Panc1 (cell line): ENCODE measurements around the gene NPAS2. TPM values are rescaled to one million over a fixed set of nuclear protein-coding genes. Genes with fewer than 3 reads are reported as not detected.
A peak's percentile ranks its signal among the peaks of the same experiment; 100 is the strongest.

Experiments
- ATAC-seq: fragments of 200-7000 bp; cut with Tn5 transposase; 2 replicates; pipeline ENCODE4 v1.9.1; 2020; ENCODE audit warnings: mild to moderate bottlenecking, moderate library complexity
- BruUV-seq: library from RNA; stranded (reverse); fragments of 400-500 nt; replicated peaks from 2 replicates; lab custom pipeline; 2021; lab: Mats Ljungman, UMichigan
- CTCF ChIA-PET: fragments of 300-600 bp; sonication (Branson Sonifier 250); formaldehyde crosslinking; loops from one replicate; lab custom pipeline; 2022; ENCODE audit warnings: antibody characterized with exemption; lab: Charles Lee
- POLR2A ChIA-PET: fragments of 300-600 bp; sonication (Branson Sonifier 250); formaldehyde crosslinking; loops from one replicate; lab custom pipeline; 2022; ENCODE audit warnings: antibody characterized with exemption; lab: Charles Lee
- DNase-seq: peaks from one replicate; pipeline ENCODE4 v3.0.0-alpha.2; 2010; ENCODE audit warnings: low read depth, low spot score
- H3K27ac ChIP-seq: 2 replicates; pipeline ENCODE4 v1.5.1; 2011; ENCODE audit warnings: mild to moderate bottlenecking, low read length, inconsistent platforms
- H3K27me3 ChIP-seq: fragments of 200-500 bp; sonication (Bioruptor generic); 2 replicates; pipeline ENCODE4 v1.6.0; 2014; ENCODE audit warnings: low read length, inconsistent platforms; ENCODE audit not compliant: control insufficient read depth, insufficient read depth
- H3K36me3 ChIP-seq: fragments of 200-500 bp; sonication (Bioruptor generic); 2 replicates; pipeline ENCODE4 v1.5.1; 2014; ENCODE audit warnings: inconsistent platforms, mild to moderate bottlenecking, low read length, moderate library complexity; ENCODE audit not compliant: control insufficient read depth, insufficient read depth
- H3K4me1 ChIP-seq: 2 replicates; pipeline ENCODE4 v1.5.1; 2011; ENCODE audit warnings: inconsistent platforms, mild to moderate bottlenecking, low read length, moderate library complexity; ENCODE audit not compliant: control insufficient read depth, insufficient read depth
- H3K4me3 ChIP-seq, 2 experiments: 2 replicates each; pipeline ENCODE4 v1.5.1; 2011 to 2012; ENCODE audit warnings: low read depth in 2 of 2, low read length in 2 of 2, mild to moderate bottlenecking in 2 of 2, inconsistent platforms in 1 of 2, moderate library complexity in 1 of 2
- H3K9me3 ChIP-seq: fragments of 200-500 bp; sonication (Bioruptor generic); 2 replicates; pipeline ENCODE4 v1.5.1; 2014; ENCODE audit warnings: low read depth, mild to moderate bottlenecking, inconsistent platforms, low read length, moderate library complexity; ENCODE audit not compliant: control insufficient read depth, insufficient read depth
- CTCF ChIP-seq: fragments of 450-650 bp; IDR thresholded peaks from 2 replicates; pipeline ENCODE4 v1.5.1; 2017; ENCODE audit warnings: mild to moderate bottlenecking
- POLR2AphosphoS5 ChIP-seq: IDR thresholded peaks from 2 replicates; pipeline ENCODE4 v1.6.1; 2012; ENCODE audit warnings: mild to moderate bottlenecking, low read depth, low read length, moderate library complexity
- REST ChIP-seq, 2 experiments: IDR thresholded peaks; 2 replicates each; pipeline ENCODE4 v1.6.1; 2011 to 2012; ENCODE audit warnings: low read depth in 2 of 2, control low read depth in 1 of 2, low read length in 1 of 2, mild to moderate bottlenecking in 1 of 2, moderate library complexity in 1 of 2; ENCODE audit not compliant: insufficient read depth in 1 of 2
- SIN3A ChIP-seq: IDR thresholded peaks from 2 replicates; pipeline ENCODE4 v1.6.1; 2012; ENCODE audit warnings: low read depth, mild to moderate bottlenecking, low read length, moderate library complexity, borderline replicate concordance; ENCODE audit not compliant: insufficient read depth
- TCF7L2 ChIP-seq: IDR thresholded peaks from 2 replicates; pipeline ENCODE4 v1.6.1; 2011; ENCODE audit warnings: mild to moderate bottlenecking, low read depth, low read length, inconsistent platforms
- in situ Hi-C: cut with HindIII; loops from 2 replicates; pipeline ENCODE4 v1.10.0; 2016; ENCODE audit warnings: low sequenced_read_pairs, low pct_unique_long_range_greater_than_20kb
- intact Hi-C: fragments of 100-400 bp; cut with micrococcal nuclease; formaldehyde crosslinking; loops from one replicate; pipeline ENCODE4 v1.10.0; 2022; ENCODE audit not compliant: unreplicated experiment
- total RNA-seq: library from RNA; stranded (reverse); gene quantifications from one replicate; pipeline ENCODE4 v1.2.1, GENCODE V29; 2021; ENCODE audit not compliant: unreplicated experiment

The NPAS2 gene
- total RNA-seq, 1 experiment from 2014 or later = 72.8 TPM

GRCh38 chr2:101004620-101005325, 184.8 kb downstream of the NPAS2 start:
- no TSS peak for BruUV-seq
- Histone ChIP-seq H3K9me3 (no peaks in the 10 kb centered on the region), H3K27me3 (no peaks in the 10 kb centered on the region), H3K4me1 (peaks cover 52% of the 10 kb centered on the region), H3K4me3 (peak overlapping the region; percentile 80 to 98), H3K27ac (peak overlapping the region; percentile 98), H3K36me3 (peaks cover 19% of the 10 kb centered on the region)
- ChIA-PET CTCF (interaction anchor here (0.7 kb wide), 1 partner anchor 51 kb away, joined by 3 read pairs; no protein-coding TSS in a partner anchor), POLR2A (interaction anchor here (0.6 kb wide), 1 partner anchor 109 kb away, joined by 3 read pairs; no protein-coding TSS in a partner anchor)
- TF ChIP-seq POLR2AphosphoS5 (peak; percentile 80), SIN3A (peak; percentile 56; the same call in 1 of the 2 replicates), CTCF (no peak), REST (IDR thresholded peaks at IDR 0.05; ENCODE audit: insufficient read depth in 1 of 2, low read depth in 2 of 2, low read length in 1 of 2) (no peak)
- ATAC-seq = no peak
- intact Hi-C loops = no loop called here
- DNase-seq = no peak
- in situ Hi-C loops = no loop called here

GRCh38 chr2:101006065-101006715, 186.3 kb downstream of the NPAS2 start:
- in situ Hi-C loops (no loop called here), intact Hi-C loops (no loop called here)
- Histone ChIP-seq H3K9me3 (no peaks in the 10 kb centered on the region), H3K27me3 (no peaks in the 10 kb centered on the region), H3K4me3 (no peak overlapping the region), H3K4me1 (peaks cover 57% of the 10 kb centered on the region), H3K27ac (peak overlapping the region; percentile 25; the same call in 1 of the 2 replicates), H3K36me3 (peaks cover 23% of the 10 kb centered on the region)
- ChIA-PET CTCF (no interaction called here), POLR2A (no interaction called here)
- BruUV-seq = no TSS peak
- no peak for ATAC-seq
- DNase-seq = no peak
- no peak for TF ChIP-seq SIN3A
- TF ChIP-seq TCF7L2 = no peak
- TF ChIP-seq CTCF = no peak
- TF ChIP-seq REST (IDR thresholded peaks at IDR 0.05; ENCODE audit: insufficient read depth in 1 of 2, low read depth in 2 of 2, low read length in 1 of 2) = no peak
- peak; percentile 22; the same call in 1 of the 2 replicates for TF ChIP-seq POLR2AphosphoS5
